GM20431 (cell line): ENCODE data around the gene HJV.
"Not testable (repeated sequence)": the region's sequence is repeated elsewhere in the genome, so short reads cannot be mapped to it uniquely, and the experiment has no call there.

Source experiments
- in situ Hi-C: fragments of 300-500 bp; cut with MseI, MboI; formaldehyde crosslinking; loops from one replicate; pipeline ENCODE4 v1.15.0; 2020; ENCODE audit warnings: low sequenced_read_pairs; ENCODE audit not compliant: unreplicated experiment

The HJV gene

GRCh38 chr1:146021622-146022402 lies at the start of gene HJV:
Gene HJV (minus strand): TSS chr1:146021735. CDS start chr1:146020231, 1,504 bp downstream.
- in situ Hi-C loops = loop anchor here (10.0 kb wide), 1 partner anchor 47 kb away; no protein-coding TSS in a partner anchor

GRCh38 chr1:146059148-146059547 lies 37.6 kb upstream of the HJV start:
- in situ Hi-C loops = not testable (repeated sequence)

- in situ Hi-C loops = not testable (repeated sequence)
These were observed 30.5 kb upstream of the HJV start for GRCh38 chr1:146051852-146052676.

GRCh38 chr1:146051452-146051851 lies 29.9 kb upstream of the HJV start:
- in situ Hi-C loops = no loop called here

GRCh38 chr1:146050652-146050963 lies 29.1 kb upstream of the HJV start:
- in situ Hi-C loops = not testable (repeated sequence)

- in situ Hi-C loops = not testable (repeated sequence)
These were observed 28.5 kb upstream of the HJV start for GRCh38 chr1:146049866-146050651.

GRCh38 chr1:146049436-146049835 lies 27.9 kb upstream of the HJV start:
- in situ Hi-C loops = no loop called here

- in situ Hi-C loops = not testable (repeated sequence)
These were observed 27.1 kb upstream of the HJV start for GRCh38 chr1:146048514-146049115.

- in situ Hi-C loops = no loop called here
These were observed 25.1 kb upstream of the HJV start for GRCh38 chr1:146046664-146047063.

- in situ Hi-C loops = no loop called here
These were observed 18.3 kb upstream of the HJV start for GRCh38 chr1:146039844-146040194.

- in situ Hi-C loops = no loop called here
These were observed 15.6 kb upstream of the HJV start for GRCh38 chr1:146036965-146037646.

GRCh38 chr1:146036241-146036964 lies 14.9 kb upstream of the HJV start:
- in situ Hi-C loops = no loop called here

- in situ Hi-C loops = no loop called here
These were observed 13.5 kb upstream of the HJV start for GRCh38 chr1:146035048-146035423.

- in situ Hi-C loops = no loop called here
These were observed 11.2 kb upstream of the HJV start for GRCh38 chr1:146032631-146033219.

GRCh38 chr1:146031476-146031875 lies 9.9 kb upstream of the HJV start:
- in situ Hi-C loops = no loop called here

- in situ Hi-C loops = loop anchor here (10.0 kb wide), 1 partner anchor 54 kb away; no protein-coding TSS in a partner anchor
These were observed 7.6 kb upstream of the HJV start for GRCh38 chr1:146029117-146029516.

GRCh38 chr1:146026650-146027049 lies 5.1 kb upstream of the HJV start:
- in situ Hi-C loops = loop anchor here (10.0 kb wide), 1 partner anchor 52 kb away; no protein-coding TSS in a partner anchor

GRCh38 chr1:146025787-146026495 lies 4.4 kb upstream of the HJV start:
- in situ Hi-C loops = loop anchor here (10.0 kb wide), 1 partner anchor 51 kb away; no protein-coding TSS in a partner anchor
